DMS153 (cell line): ENCODE data around the gene FAM114A1.

Source experiments
- DNase-seq: peaks from one replicate; lab custom pipeline; 2025; lab: John Stamatoyannopoulos, UW

FAM114A1 gene

GRCh38 chr4:38867478-38868058, at the start of gene FAM114A1:
TSS of gene FAM114A1 (plus strand) at chr4:38867806. CDS start at chr4:38878079, 10,273 bp downstream.
- DNase-seq: no peak

DNA sequence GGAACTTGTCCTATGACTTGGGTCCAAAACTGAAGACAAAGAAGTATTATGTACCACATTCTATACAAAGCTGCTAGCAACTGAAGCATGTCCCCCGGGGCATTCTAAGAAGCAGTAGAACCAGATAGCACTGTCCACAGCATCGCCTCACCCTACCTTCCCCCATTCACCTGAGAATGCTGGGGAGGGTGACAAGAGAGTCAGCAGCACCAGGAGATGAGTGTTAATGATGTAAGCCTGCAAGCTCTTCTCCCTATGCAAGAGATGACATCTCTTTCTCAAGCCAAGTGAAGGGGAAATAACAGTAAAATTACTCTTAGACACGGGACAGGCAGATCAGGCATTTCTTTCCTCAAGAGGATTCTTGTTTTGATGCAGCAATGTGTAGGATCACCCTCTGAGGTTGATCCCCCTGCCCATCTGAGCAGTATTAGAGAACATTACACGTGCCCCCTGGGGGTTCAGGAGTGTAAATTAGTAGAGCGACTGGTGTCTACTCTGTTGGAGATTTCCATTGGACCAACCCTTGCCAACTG, 49.1 kb upstream of the FAM114A1 start:
- no peak for DNase-seq

GRCh38 chr4:38819569-38819968, 48.0 kb upstream of the FAM114A1 start:
- DNase-seq: no peak

DNA sequence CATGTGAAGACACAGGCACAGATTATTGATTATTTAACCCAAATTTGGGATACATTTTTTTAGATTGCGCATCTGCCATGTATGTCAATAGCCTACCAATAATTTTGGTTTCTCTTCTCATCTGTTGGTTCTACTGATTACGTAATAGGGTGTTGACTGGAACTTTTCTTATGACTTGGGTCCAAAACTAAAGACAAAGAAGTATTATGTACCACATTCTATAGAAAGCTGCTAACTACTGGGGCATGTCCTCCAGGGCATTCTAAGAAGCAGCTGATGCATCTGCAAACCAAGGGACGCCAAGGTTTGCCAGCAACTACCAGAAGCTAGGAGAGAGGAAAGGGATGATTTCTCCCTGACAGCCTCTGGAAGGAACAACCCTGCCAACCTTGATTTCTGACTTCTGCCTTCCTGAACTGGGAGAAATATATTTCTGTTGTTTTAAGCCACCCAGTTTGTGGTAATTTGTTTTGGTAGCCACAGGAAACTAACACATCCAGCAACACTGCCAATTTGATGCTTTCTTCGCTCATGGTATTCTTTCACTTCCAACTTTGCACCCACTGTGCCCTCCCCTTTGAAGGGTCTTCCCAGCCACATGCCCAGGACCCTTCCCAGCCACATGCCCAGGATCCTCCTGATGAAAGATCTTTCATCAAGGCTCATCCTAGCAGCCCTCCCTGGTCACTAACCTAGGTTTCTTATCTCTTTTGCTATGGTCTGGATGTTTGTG, 47.1 kb upstream of the FAM114A1 start:
- DNase-seq: no peak

DNA sequence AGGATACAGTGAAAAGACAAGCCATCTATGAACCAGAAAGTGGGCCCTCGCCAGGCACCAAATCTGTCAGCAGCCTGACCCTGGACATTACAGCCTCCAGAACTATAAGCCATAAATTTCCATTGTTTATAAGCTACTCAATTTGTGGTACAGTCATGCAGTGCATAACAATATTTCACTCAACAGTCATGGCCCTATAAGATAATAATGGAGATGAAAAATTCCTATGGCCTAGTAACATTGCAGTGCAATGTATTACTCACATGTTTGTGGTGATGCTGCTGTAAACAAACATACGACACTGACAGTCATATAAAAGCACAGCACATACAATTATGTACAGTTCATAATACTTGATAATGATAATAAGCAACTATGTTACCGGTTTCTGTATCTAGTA, 45.9 kb upstream of the FAM114A1 start:
- no peak for DNase-seq

- DNase-seq: no peak
Observed at GRCh38 chr4:38822748-38823303, 44.8 kb upstream of the FAM114A1 start.

- DNase-seq: no peak
Observed at GRCh38 chr4:38823766-38824165, 43.8 kb upstream of the FAM114A1 start.

DNA sequence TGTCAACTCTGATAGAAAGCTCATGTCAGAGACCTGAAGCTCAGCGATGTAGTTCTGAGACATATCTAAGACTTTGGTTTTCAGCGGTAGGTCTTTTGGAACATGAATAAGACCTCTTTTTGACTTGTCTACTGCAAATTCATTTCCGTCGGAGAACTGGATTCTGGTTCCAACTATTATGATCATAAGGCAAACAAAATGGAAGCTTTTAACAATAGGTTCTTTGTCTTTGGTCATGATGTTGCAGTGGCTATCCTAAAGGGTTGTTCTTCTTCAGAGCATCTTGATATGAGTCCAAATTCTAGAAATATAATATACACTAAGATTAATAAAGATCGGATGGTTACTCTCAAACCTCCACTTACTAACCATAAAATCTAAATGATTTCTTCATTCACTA, 38.4 kb upstream of the FAM114A1 start:
- no peak for DNase-seq

GRCh38 chr4:38831653-38832052, 36.0 kb upstream of the FAM114A1 start:
- DNase-seq: no peak

DNA sequence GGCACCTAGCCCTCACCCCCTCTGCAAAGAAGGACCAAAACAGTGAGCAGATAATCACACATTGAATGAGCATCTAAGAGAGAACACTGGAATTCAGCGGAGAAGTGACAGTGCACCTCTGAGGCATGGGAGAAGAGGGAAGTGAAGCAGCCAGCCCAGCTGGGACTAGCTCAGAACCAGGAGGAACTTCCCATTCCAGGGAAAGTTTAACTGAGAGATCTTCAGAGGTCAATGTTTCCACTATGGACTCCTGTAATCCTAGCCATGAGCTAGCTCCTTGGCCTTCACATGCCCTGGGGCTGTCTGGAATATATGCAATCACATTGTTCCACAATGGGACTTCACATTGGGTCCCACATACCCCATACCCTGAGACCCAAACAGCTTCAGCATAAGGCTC, 35.4 kb upstream of the FAM114A1 start:
- no peak for DNase-seq

GRCh38 chr4:38832624-38833528, 34.7 kb upstream of the FAM114A1 start:
- DNase-seq: no peak

DNA sequence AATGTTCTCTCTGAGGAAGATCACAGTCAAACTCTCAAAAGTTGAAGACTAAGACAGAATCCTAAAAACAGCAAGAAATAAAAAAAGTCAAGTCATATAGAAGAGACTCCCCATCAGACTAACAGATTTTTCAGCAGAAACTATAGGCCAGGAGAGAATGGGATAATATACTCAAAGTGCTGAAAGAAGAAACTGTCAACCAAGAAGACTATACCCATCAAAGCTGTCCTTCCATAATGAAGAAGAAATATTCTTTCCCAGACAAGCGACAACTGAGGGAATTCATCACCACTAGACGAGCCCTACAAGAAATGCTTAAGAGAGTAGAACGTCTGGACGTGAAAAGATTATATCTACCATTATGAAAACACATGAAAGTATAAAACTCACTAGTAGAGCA, 33.0 kb upstream of the FAM114A1 start:
- no peak for DNase-seq

GRCh38 chr4:38837334-38837733, 30.3 kb upstream of the FAM114A1 start:
- DNase-seq: no peak

- DNase-seq: no peak
Observed at GRCh38 chr4:38837849-38838248, 29.8 kb upstream of the FAM114A1 start.

DNA sequence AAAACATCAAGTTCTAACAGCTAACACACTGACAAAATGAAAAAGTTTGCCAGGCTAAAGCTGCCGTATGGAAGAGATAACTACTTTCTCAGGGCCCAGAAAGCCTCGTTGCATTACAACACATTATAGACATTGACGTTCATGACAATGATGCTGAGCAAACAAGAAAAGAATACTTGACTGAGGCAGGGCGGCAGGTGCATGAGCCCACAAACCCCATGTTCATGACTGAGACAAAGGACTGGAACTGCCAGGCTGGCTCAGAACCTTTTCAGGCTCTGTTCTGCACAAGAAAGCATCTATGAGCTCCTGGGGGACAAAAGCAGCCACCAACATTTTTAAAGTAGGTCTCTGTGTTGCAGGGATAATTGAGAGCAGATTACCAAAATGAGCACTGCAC, 24.6 kb upstream of the FAM114A1 start:
- DNase-seq: peak; percentile 67

GRCh38 chr4:38846015-38846414, 21.6 kb upstream of the FAM114A1 start:
- DNase-seq: no peak

GRCh38 chr4:38855466-38855865, 12.1 kb upstream of the FAM114A1 start:
- DNase-seq: no peak

DNA sequence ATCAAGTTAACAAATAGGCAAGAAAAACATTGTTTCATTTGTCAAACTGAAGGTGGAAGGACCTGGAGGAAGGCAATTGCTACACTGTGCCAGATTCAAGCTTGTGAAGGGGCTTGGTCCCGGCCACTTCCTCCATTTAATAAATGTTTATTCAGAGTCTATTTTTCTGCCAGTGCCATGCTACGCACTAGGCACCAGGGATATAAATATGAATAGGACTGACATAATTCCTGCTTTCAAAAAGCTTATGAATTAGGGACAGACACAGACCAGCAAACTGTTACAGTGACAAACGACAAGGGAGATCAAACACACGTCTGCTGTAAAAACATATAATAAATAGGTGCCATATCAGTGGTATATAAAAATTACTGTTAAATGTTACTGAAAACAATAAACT, 11.6 kb upstream of the FAM114A1 start:
- DNase-seq: no peak

- peak; percentile 40 for DNase-seq
Observed at GRCh38 chr4:38856524-38857337, 10.9 kb upstream of the FAM114A1 start, which contains the start of gene TLR6. TSS of gene TLR6 (minus strand) at chr4:38856817. CDS start at chr4:38829473, 27,344 bp downstream.

DNA sequence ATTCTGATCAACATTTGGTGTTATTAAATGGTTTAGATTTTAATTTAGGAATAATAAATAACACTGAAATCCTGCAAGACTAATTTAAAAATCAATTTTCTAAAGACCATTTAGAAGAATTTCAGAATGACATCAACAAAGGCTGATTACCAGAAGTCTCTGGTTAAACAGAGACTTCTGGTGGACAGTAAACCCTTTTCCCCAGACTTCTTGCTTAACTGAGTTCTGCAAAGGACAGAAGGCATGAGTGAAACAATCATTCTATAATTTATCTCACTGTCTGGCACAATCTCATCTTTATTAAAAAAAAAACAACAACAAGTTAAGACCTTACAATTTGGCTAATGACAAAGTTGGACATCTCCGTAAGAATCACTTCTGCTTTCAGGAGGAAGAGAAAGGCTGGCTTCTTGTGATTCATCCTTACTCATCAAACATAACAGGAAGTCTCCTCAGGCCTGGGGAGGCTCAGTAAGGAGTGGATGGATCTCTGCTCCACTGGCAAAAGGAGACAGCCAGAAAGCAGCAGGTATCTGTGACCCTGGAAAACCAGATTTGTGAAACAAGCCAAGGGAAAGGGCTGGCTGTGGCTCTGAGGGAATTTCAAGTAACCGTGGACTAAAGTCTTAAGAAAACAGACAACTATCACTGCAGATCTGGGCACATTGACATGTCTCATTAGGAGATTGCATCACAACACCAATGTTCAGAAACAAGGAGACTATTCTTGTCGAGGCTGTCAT, 10.1 kb upstream of the FAM114A1 start:
- DNase-seq: no peak

DNA sequence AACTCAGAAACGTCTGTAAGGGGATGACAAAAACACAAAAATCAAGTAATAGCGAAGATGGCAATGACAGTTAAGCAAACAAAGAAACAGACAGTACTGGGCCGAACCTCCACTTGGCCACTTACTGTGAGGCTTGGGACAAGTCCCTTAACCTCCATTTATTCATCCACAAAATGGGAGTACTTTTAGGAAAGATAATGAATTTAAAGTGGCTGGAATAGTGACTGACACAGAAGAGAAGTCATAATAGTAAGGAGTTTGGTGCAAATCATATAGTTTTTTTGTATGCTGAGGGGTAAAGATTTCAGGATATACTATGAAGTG, 9.5 kb upstream of the FAM114A1 start:
- DNase-seq: no peak
